Tongue (tissue), 2 donors: ENCODE measurements around the gene LLPH. TPM values are rescaled to one million over a fixed set of nuclear protein-coding genes. Genes with fewer than 3 reads are reported as not detected.
A peak's percentile ranks its signal among the peaks of the same experiment; 100 is the strongest.

Experiments
- DNase-seq: peaks from one replicate; pipeline ENCODE4 v3.0.0-alpha.2; 2015
- total RNA-seq: library from RNA; depleted of rRNA; stranded (reverse); fragments of >200 nt; gene quantifications from one replicate; pipeline ENCODE4 v1.2.3, GENCODE V29; 2014

Gene LLPH
- total RNA-seq, 1 donor from 2014 or later: 10.7 TPM

DNA sequence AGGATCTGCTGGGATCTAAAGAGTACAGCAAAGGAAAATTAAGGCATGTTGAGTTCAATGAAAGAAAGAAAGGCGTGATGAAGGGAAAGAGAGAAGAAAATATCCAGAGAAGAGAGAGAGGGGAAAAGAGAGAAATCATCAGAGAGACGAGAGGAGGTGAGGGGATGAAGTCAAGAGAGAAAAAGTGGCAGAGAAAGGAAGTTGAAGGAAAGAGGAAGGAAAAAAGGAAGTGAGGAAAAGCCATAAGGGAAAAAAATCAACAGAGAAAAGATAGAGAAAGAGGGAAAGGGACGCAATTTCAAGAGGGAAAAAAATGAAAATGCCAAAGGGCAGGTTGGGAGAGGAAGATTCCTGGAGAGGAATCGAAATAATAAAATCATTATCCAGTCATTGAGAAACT lies 40.4 kb downstream of the LLPH start:
- DNase-seq: no peak

DNA sequence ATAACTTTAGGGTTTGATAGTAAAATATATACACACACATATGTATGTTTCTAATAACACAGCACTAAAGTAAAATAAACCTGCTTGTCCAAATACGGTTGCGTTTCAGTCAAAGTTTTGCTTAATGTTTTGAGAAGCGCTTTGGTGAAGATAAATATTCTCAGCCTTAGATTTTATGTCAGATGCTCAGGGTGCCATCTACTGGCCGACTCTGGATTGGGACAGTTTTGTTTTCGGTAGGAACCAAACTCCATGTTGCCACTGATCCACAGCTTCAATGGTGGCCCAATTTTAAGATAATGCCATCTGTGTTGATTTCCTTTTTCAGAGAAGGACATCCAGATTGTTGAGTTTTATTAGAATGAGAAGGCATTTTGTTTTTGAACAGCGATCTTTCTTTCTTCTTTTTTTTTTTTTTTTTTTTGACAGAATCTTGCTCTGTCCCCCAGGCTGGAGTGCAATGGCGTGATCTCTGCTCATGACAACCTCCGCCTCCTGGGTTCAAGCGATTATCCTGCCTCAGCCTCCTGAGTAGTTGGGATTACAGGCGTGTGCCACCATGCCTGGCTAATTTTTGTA lies 43.1 kb downstream of the LLPH start:
- peak; percentile 92 for DNase-seq

DNA sequence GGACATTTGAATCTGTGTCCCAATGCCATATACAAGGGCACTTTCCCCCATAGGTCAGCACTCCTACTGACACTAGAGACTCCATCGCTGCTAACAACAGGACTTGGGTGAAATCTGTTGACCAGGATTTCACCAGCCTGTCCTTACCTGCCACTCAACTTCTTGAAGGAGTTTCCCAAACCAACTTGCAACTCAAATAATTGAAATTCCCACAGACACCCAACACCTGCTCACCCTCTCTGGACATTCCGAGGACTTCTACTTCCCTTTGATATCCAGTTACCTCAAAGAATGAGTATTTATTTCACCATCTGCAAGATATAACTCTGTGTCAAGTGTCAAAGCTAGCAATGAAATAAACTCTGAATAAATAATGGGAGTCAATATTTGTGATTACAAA lies 44.6 kb downstream of the LLPH start:
- no peak for DNase-seq

DNA sequence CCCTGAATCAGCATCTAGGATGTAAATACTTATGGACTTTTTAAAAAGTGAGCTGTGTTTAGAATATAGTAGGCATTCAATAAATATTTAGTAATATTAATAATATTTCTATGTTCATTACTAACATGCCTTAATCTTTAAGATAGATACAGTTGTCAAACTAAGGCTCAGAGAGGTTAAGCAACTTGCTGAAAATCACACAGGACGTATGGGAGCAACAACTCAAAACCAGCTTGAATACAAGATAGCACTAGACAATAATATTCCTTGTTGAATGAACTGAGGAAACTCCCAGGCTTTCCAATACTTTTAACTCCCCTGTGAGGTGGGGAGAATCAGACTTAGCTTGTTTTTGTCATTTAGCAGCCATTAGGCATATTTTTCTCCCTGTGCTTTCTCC lies 45.3 kb downstream of the LLPH start:
- no peak for DNase-seq

DNA sequence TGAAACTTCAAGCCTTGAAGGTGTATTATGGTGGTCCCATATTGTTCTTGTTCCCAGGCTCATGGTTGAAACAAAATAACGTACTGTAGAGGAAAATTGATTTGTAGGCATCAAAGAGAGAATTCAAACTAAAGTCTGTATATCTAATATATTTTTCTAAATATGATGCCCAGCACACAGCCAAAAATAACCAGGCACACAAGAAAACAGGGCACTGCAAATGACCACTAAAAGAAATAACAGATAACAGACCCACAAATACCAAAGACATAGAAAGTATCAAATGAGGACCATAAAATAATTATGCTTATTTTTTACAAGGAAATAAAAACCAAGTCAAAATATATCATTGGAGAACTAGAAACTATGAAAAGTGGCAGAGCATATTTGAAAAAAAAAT lies 46.8 kb downstream of the LLPH start:
- no peak for DNase-seq

DNA sequence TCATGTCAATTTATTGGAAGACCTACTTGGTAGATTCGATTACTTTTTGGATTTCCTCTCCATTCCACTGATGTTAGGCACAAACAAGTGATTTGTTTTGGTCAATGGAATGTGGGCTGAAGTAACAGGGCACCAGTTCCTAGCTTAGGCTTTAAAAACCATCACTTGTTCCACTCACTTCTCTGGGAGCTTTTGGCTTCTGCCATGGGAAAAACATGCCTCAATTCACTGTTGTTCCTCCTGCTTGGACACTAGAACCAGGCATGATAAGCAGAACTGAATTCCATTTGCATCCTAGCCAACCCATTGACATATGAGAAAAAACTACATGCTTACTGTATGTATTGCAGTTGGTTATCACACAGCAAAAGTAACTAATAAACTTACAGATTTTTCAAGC lies 47.8 kb downstream of the LLPH start:
- DNase-seq: peak; percentile 84

DNA sequence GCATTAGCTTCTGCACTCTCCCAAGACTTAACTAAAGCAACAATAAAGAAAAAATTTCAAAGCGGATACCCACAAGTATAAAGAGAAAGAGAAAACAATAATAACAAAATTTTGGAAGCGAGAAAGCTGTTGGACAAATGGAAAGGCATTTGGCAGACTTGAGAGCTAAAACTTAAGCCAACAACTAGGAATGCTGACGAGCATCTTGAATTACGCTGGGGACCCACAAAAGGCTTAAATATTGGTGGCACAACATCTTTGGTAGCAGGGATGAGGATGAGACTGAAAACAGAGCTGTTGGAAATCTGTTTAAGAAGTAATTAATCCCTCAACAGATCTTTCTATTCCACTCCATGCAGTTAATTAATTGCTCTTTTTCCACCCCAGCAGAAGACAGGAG lies 49.8 kb downstream of the LLPH start:
- peak; percentile 78 for DNase-seq

DNA sequence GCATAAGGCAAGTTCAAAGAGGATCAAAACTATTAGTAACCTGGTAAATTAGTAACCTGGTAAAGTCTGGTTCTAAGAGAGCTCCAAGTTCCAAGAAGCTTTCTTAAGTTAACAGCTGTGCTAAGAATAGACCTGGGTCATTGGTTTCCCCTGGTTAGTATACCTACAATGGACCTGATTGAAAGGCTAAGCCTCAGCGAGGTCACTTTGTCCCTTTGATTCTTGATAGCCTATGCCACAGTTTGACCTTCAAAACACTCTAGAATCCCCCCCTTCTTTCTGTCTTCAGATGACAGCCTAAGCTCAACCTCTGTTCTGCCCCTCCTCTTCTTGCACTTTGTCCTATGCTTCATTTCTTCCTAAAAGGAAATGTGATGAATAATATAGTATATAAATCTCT lies 53.0 kb downstream of the LLPH start:
- no peak for DNase-seq

DNA sequence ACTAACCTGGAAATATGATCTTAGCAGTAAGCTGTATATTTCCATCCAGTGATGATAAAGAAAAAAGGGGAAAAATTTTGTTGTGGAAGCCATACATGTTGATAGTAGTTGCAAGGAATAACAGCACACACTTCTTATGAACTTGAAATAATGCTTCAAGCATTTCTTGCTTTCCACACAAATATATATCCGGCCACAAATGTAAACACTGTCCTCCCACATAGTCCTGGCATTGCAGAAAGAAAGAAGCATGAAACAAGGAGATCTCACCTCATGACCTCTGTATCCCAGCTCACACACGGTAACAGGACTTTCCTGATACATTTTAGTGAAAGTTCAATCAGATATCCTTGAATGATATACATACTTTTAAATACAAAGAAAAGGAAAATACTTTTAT lies 56.0 kb downstream of the LLPH start:
- no peak for DNase-seq

DNA sequence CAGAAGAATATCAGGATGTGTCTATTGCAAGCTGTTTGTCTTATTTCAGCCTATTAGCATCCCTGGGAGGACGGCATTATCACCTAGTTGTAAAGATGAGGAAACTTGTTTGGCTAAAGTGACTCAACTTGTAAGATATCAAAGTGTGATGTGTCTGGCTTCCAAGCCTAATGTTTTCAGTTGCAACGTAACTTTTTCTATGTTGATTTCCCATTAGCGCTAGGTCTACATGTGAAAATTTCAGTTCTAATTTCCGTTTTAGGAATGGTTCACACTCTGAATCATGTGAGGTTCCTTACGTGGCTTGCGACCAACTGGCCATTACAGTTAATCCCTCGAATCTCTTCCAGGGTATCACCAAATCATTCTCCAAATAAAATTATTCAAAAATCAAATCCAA lies 58.0 kb downstream of the LLPH start:
- no peak for DNase-seq

DNA sequence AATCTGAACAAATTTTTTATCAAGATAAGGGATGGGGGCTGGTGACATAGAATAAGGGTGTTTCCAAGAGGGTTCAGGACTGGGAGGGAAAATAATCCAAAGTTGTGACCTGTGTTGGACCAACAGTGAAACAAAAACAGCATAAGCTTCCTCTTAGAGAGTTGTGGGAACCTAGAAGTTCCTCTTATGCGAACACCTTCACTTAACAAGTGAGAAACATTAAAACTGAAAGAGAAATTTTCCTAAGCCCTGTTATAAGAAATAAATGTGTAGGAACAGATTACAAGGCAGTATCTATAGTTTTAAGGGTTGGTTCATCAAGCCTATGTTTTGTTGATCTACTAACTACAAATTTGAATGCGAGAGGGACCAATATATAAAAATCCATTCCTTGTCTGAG lies 58.4 kb downstream of the LLPH start:
- DNase-seq: no peak

DNA sequence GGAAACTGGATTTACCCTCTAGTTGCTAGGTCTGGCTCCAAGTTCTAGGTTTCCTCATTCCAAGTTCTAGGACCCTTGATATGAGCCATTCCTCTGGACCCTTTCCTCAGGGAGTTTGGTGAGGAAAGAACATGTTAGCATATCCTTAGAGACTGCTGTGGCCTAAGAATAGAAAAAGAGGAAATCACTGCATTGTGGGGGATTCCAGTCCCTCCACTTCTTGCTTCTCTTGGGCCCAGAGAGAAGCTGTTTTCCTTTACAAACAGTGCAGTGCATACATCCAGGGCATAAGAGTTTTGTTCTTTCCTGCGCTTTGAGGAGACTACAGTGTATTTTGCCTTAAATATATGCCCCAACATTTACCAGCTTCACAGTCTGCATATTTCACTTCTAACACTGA lies 59.0 kb downstream of the LLPH start:
- DNase-seq: no peak

DNA sequence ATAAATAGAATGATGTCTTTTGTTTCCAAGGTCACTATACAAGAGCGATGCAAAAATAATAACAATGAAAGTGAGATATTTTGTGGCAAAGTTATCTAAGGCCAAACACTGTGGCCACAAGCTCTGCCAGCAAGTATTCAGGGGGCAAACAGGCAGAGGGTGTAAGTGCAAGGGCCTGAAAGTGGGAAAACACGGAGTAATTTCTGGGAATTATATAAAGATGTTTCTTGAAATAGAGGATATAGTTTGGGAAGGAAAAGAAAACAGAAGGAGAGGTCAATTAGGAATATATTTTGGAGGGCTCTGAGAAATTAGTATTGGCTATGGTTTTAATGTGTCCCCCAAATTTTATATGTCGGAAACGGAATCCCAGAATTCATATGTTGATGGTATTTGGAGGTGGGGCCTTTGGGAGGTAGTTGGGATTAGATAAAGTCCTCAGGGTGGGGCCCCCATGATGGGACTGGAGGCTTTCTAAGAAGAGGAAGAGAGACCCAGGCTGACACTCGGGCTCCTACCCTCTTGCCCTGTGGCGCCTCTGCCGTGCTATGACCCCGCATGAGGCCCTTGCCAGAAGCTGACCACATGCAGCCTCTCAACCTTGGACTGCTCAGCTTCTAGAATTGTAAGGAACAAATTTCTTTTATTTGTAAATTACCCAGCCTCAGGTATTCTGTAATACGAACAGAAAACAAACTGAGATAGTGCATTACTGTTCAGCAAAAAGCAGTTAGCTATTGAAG lies 60.0 kb downstream of the LLPH start:
- DNase-seq: no peak

DNA sequence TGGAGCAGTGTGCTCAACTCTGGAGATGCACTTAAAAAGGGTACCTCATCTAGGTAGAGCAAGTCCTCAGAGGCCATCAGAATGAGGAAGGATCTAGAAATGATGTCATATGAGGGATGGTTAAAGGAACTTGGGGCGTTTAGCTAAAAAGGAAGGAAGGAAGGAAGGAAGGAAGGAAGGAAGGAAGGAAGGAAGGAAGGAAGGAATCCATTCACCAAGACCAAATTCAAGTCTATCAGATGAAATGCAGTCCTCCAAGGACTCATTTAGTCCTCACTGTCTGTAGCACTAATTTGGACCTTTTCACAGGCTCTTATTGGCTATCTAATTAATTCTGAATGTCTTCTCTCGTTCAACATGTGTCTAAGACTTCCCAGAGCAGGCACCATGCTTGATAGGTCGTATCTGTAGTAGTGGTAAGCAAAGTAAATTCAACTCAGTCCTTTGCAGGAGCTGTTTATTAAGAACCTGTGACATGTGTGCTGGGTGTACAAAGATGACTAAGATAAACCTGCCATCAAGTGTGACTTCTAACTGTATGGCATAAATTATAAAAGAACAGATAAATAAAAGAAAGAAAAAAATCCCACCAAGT lies 63.5 kb downstream of the LLPH start:
- DNase-seq: no peak

Other genes with a start within 250 kb of the LLPH start
- gene TMBIM4, start 39.2 kb upstream of the LLPH start, total RNA-seq: 107 TPM
- 13.4 TPM for gene IRAK3, start 58.5 kb upstream of the LLPH start, total RNA-seq
- gene HELB, start 171.7 kb upstream of the LLPH start, total RNA-seq: 6.9 TPM